Central memory CD4-positive, alpha-beta T cell (primary cell): ENCODE measurements around the gene CYTH1.
"Not testable (repeated sequence)": the region's sequence is repeated elsewhere in the genome, so short reads cannot be mapped to it uniquely, and the experiment has no call there.

Source experiments
- DNase-seq: peaks from one replicate; pipeline ENCODE4 v3.0.0; 2022

The CYTH1 gene

DNA sequence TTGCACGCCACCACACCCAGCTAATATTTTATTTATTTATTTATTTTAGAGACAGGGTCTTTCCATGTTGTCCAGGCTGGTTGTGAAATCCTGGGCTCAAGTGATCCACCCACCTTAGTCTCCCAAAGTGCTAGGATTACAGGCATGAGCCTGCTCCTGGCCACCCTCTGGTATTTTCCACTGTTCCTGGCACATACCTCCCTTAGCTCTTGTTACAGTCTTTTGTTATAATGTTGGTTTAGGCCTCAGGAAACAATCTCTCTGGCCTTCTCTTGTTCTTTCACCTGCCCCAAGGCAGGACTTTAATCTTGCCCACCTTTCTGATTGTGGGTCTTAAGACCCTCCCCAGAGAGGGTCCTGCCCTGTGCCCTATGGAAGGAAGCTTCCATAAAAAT, 3.6 kb upstream of the CYTH1 start:
- no peak for DNase-seq

DNA sequence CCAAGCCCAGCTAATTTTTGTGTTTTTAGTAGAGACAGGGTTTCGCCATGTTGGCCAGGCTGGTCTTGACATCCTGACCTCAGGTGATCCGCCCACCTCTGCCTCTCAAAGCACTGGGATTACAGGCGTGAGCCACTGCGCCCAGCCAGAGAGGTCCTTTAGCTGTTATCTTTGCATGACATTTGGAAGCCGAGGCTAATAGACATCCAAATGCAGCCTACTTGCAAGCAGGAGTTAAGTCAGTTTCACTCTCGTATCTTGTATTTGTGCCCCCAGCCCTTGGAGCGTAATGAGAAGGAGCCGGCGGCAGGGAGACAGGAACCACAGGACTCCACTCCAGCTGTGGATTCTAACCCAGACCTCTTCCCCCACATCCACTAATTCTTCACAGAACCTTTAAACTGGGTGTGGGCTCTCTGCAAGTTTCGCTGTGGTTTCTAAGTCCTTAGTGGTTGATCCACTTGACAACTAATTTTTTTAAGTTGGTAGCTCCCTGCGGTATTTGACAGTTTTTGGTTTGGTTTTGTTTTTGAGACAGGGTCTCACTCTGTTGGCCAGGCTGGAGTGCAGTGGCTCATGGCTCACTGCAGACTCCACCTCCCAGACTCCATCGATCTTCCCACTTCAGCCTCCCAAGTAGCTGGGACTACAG, 3.1 kb upstream of the CYTH1 start:
- DNase-seq, result peak; percentile 55

DNA sequence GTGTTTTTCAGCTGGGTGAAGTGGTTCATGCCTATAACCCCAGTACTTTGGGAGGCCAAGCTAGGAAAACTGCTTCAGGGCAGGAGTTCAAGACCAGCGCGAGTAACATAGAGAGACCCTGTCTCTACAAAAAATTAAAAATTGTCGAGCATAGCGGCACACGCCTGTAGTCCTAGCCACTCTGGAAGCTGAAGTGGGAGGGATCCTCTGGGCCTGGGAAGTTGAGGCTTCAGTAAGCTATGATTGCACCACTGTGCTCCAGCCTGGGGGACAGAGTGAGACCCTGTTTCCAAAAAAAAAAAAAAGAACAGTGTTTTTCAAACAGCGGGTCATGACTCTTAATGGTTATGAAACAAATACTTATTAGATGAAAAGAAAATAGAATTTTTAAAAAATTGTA, 2.3 kb upstream of the CYTH1 start:
- no peak for DNase-seq

DNA sequence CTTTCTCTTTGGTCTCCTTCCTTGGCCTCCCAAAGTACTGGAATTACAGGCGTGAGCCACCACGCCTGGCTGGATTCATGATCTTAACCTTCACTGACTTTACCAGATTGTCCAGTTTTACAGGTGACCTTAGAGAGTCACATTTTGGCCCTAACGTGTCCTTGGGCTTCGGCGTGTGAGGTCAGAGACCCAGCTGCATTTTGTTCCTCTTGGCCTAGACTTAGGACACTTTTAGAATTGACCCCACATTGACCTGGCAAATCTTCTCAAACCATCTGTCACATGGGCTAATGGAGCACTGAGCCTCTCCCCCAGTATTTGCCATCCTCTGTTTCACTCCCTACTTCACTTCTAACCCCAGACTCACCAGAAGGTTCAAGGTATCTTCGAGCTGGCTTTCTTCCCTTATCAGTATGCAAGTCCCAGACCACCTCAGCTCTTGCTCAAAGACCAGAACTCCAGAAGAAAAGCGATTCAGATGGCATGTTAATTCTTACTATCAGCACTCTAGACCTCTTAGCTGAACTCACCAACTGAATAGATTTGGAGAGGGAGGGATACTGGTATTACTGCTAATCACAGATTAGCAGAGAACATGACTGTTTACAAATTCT, 1.7 kb upstream of the CYTH1 start:
- no peak for DNase-seq

DNA sequence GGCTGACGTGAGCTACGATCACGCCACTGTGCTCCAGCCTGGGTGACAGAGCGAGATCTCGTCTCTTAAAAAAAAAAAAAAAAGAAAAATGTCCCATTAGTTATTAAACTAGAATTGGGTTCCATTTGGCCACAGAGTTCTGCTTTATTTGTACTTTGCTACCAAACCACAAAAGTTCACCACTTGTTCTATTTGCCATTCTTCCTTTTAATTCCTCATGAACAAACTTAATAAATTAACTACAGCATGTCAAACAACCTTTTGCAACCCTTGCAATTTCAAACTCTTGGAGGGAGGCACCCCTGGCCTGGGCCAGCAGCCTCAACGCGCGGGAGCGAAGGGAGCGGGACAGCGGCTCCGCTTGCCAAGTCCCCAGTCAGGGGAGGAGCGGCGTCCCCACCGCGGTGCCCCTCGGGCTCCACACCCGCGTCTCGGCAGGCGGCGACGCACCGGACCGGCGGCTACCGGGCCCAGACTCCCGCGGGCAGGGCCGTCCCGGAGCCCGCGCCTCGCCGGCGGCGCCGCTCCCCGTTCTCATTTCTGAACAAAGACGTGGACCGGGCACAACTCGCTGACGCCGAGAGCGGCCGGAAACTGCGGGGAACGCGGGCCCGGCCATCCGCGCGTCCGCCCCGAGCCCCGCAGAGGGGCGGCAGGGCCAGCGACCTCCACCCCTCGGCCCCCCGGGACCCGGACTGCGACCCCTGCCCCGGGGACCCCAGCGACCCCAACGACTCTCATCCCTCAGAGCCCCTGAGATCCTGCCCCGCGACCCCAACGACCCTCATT, 775 bp downstream of the CYTH1 start:
- DNase-seq, result no peak

DNA sequence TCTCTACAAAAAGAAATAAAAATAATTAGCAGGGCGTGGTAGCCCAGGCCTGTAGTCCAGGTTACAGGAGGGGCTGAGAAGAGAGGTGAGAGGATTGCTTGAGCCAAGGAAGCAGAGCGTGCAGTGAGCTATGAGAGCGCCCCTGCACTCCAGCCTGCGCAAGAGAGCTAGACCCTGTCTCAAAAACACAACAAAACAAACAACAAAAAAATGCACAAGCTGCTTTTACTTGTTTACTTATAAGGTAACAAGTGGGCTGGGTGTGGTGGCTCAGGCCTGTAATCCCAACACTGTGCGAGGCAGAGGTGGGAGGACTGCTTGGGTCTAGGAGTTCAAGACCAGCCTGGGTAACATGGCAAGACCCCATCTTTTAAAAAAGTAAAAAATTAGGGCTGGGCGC, 1.7 kb downstream of the CYTH1 start:
- DNase-seq, result no peak

DNA sequence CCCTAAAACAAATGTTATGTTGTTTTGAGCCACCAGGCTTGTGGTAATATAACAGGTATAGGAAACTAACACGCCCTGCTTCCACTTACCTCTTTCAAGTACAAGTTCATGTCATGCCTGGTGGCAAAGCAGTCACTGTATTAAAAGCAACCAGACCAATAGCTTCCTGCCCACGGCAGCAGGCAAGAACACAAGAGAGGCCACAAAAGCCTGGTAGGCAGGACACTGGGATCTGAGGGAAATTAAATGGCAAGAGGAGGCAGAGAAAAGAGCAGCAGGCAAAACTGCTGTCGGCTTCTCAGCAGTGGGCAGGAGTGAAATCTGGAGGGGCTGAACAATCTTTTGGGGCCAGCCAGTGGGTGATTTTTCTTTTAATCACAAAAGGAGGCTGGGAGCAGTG, 2.2 kb downstream of the CYTH1 start:
- DNase-seq, result peak; percentile 85

DNA sequence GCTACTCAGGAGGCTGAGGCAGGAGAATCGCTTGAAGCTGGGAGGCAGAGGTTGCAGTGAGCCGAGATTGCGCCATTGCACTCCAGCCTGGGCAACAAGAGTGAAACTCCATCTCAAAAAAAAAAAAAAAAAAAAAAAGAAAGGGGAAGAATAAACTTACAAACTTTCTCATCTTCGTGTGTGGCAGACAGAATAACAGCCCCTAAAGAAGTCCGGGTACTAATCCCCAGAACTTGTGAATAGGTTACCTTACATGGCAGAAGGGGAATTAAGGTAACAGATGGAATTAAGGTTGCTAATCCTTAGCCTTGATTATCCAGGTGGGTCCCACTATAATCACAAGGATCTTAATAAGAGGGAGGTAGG, 2.8 kb downstream of the CYTH1 start:
- not testable (repeated sequence) for DNase-seq

DNA sequence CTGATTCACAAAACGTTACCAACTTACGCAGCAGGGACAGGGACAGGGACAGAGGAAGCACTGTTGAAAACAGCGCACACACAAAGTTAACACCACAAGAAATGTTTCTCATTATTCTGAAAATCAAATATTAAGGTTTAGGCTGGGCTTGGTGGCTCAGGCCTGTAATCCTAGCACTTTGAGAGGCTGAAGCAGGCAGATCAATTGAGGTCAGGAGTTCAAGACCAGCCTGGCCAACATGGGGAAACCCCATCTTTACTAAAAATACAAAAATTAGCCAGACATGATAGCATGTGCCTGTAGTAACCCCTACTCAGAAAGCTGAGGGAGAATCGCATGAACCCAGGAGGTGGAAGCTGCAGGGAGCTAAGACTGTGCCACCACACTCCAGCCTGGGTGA, 4.2 kb downstream of the CYTH1 start:
- DNase-seq, result no peak

DNA sequence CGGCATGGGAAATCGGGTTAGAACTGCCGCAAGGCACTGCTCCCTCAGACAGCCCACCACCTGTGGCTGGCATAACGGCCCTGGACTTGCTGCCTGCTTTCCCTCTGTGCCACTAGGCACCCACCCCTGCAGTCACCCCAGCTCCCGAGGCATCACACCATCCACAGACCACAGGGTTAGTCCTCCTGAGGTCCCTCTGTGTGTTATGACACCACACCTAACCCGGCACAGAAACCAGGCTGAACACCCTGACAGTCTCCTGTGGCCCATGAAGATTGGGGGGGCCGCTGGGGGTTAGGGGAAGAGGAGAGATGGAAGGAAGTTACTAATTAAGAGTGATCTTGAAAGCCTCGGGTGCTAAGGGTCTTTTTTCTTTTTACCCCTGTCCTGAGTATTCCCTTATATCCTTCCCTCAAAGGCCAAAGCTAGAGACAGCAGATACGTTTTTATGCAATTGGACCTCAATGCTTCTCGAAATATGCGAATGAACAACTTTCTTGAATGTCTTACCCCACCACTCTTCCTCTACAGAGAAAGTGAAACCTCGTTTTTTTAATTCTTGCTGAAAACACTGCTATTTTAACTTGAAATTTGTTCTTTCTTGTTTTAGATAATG, 7.0 kb downstream of the CYTH1 start:
- peak; percentile 54 for DNase-seq

DNA sequence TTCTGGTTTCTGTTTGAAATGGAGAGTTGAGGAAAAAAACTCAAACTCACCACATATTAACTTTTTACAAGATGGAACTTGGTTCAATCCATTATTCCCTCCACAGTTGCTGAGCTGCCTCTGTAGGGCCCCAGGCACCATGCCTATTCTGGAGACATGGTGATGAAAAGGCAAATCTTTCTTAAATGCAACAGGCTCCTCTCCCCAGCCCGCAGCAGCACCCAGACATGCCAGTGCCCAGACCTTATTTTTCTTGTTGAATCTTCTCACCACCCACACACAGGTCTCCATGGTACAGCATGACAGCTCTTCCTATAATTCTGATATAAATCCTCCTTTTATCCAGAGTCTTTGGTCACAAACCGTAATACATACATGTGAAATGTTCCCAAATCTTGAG, 7.6 kb downstream of the CYTH1 start:
- DNase-seq, result no peak

DNA sequence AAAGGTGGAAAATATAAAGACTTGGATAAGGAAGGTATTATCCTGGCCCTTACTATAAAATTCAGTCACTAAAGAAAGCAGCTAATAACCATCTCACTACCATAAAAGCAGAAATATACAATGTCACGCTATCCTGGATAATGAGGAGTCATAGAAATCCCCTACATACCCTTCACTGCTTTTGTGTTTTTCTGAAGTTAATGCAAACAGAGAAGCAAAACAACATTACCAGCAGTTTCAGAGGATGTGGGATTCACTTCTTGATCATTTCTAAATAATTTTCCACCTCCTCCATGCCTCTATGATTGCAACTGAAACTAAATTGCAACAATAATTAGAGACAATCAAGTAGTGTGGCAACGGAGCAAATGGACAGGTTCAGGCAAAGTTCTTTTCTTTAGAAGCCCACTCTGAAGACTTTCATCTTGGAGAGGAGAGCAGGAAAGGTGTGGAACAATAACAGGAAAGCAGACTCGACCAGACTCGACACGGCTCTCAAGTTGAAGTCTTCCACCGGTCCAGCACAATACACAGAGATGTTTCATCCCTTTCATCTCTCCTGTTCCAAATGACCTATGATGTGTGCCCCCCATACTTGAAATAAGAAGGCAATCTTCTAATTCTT, 10.2 kb downstream of the CYTH1 start:
- no peak for DNase-seq

DNA sequence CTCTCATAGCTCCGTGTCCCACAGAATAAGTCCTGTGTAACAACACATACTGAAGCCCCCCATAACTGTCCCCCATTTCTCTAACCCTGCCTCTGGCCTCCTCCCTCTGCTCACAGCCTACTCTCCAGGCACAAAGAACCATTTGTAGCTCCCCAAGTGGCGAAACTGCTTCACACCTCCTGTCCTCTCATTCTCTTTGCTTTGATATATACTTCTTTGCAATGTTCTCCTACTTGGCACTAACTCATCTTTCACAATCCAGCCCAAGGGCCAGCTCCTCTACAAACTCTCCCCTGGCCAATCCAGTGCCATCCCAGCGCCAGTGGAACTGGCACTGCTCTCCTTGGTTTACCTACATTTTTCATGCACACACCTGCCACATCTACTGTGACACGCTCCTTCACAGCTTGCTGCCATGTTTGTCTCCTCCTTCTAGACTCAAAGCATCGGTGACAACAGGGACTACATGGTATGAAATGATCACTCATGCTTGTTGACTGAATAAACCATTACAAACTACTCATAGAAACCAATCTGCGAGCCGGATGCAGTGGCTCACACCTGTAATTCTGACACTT, 12.8 kb downstream of the CYTH1 start:
- DNase-seq, result no peak

DNA sequence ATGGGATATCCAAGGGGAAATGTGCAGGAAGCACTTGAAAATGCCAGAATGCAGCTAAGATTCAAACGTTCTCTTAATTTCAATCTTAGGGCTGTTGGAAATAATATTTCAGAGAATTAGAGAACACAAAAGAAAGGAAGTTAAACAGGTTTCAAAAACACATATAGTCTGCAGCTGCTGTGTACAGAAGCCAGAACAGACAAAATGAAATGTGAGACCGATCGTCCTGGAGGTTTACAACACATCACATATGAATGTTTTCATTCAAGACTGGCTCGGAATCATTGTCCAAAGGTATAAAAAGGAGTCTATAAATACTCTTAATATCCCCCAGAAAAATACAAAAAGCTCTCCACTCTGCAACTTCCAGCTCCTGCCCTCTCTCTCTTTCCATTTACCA, 14.3 kb downstream of the CYTH1 start:
- no peak for DNase-seq

DNA sequence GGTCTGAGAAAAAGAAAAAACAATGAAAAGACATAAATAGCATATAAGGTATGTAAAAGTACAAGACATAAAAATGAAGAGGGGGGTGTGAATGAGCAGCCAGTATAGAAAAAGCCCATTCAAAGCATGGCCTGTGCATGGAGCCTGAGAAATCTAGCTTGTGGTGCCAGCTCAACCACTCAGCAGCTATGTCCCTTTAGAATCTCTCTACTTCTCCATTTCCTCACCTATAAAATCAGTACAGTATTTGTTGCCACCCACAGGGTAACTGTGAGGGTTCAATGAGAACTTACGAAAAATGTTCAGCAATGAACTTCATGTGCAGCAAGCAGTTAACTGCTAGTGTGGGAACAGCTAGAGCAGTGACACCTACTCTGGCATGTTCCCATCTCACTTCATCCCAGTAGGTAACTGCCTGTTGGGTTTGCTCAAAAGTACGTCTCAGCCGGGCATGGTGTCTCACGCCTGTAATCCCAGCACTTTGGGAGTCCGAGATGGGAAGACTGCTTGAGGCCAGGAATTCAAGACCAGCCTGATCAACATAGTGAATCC, 15.3 kb downstream of the CYTH1 start:
- DNase-seq, result no peak

DNA sequence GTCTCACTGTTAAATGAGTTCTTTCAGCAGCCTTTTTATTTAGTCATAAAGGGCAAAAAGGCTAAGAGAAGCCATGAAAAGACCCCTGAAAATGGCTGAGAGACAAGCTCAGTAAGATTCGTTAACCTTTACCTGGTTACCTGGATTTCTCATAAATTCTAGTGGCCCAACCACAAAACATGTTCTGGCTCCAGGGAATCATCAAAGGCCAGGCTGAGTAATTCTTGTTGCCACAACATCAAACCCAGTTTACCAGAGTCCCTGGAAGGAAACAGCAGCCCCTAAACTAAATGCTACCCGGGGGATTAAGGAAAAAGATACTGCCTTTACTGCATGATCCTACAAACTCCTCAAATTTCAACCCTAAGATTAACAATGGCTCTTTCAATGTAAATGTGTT, 15.8 kb downstream of the CYTH1 start:
- DNase-seq, result no peak

DNA sequence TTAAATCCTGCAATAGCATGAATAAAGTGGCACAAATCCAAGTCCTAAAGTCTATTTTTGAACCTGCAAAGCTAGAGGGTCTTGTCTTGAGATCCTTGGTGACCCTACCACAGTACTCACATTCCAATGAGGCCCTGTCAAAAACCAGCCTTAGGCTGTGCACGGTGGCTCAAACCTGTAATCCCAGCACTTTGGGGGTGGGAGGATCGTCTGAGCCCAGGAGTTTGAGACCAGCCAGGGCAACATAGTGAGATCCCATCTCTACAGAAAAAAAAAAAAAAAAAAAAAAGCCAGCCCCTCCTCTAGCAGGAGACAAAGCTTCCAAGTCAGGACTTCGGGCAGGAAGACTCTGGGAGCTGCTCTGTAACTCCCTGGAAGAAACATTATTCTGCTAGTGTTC, 16.3 kb downstream of the CYTH1 start:
- no peak for DNase-seq

DNA sequence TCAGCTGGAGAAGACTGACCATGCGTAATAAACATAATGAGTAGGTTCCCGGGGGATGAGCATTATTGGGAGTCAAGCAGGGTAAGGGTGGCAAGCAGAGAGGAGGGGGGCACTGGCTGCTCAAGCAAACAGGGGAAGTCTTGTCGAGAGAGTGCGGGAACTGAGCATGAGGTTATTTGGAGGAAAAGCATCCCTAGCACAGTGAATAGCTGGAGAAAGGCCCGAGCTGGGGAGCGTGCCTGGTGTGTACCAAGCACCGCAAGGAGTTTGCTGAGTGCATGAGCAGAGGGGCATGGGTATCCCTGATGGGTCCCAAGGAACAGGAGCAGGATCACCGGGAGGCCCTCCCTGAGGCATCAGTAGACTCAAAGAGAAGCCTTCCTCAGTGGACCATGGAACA, 17.2 kb downstream of the CYTH1 start:
- no peak for DNase-seq

DNA sequence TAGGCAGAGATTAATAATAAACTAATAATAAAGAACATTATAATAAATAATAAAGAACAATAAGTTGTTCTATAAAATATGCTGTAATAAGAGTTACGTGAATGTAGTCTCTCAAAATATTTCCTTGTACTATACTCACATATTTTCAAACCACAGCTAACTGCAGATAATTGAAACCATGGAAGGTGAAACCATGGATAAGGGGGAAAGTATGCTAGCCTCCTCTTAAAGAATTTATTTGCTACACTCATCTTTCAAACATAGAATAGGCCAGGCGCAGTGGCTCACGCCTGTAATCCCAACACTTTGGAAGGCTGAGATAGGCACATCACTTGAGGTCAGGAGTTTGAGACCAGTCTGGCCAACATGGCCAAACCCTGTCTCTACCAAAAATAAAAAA, 18.5 kb downstream of the CYTH1 start:
- no peak for DNase-seq

DNA sequence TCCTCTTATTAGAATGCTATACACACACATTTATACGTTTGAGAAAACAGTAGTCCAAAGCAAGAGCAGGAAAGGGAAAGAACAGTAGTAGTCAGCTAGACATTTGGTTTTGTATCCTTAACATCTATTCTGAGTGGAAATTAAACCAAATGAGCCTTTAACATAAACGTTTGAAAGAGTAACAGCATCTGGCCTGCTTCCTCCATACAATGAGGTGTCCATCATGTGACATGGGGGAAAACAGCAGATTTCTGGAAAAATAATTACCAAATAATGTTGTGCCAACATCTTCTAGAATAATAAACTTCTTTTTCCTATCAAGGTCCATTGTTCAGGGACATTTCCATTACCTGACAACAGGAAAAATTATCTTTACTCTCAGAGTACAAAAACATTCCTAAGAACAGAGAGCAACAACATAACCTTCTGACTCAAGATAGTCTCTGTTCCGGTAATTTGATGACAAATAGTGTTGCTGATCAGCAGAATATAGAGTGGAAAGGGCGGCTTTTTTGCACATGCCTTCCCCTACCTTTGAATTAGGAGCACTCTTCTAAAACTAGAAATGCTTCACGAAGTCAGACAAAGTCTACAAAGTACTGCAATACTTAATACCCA, 20.2 kb downstream of the CYTH1 start:
- no peak for DNase-seq

DNA sequence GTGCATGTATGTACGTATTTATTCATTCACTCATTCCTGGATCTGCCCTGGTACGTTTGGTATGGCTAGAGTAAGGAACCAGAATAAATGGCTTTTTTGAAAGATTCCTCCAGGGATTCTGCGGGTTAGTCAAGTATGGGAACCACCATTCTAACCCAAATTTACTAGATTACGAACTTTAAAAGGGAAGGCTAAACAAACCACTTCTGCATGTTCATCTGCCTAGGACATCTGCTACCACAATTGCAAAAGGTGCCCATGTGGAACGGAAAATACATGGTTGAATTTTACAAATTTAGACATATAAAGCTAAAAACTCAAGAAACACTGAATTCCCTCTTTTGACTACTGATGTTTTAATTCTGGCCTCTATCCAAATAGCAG, 22.1 kb downstream of the CYTH1 start:
- no peak for DNase-seq
